GM12874 (cell line): ENCODE data around the gene TOR1AIP2.

Experiments used
- TF ChIP-seq, protein P1 (sequence below): IDR thresholded peaks from 2 replicates; pipeline ENCODE4 v1.5.1; 2011; ENCODE audit warnings: low read depth, mild to moderate bottlenecking, control low read depth, low read length, moderate library complexity; ENCODE audit not compliant: insufficient read depth

The TOR1AIP2 gene

GRCh38 chr1:179816196-179816960, 61.2 kb downstream of the TOR1AIP2 start:
- TF ChIP-seq, protein P1, sequence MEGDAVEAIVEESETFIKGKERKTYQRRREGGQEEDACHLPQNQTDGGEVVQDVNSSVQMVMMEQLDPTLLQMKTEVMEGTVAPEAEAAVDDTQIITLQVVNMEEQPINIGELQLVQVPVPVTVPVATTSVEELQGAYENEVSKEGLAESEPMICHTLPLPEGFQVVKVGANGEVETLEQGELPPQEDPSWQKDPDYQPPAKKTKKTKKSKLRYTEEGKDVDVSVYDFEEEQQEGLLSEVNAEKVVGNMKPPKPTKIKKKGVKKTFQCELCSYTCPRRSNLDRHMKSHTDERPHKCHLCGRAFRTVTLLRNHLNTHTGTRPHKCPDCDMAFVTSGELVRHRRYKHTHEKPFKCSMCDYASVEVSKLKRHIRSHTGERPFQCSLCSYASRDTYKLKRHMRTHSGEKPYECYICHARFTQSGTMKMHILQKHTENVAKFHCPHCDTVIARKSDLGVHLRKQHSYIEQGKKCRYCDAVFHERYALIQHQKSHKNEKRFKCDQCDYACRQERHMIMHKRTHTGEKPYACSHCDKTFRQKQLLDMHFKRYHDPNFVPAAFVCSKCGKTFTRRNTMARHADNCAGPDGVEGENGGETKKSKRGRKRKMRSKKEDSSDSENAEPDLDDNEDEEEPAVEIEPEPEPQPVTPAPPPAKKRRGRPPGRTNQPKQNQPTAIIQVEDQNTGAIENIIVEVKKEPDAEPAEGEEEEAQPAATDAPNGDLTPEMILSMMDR = no peak

- TF ChIP-seq, protein P1 = no peak
Measured at GRCh38 chr1:179815641-179816040, 62.0 kb downstream of the TOR1AIP2 start.

DNA sequence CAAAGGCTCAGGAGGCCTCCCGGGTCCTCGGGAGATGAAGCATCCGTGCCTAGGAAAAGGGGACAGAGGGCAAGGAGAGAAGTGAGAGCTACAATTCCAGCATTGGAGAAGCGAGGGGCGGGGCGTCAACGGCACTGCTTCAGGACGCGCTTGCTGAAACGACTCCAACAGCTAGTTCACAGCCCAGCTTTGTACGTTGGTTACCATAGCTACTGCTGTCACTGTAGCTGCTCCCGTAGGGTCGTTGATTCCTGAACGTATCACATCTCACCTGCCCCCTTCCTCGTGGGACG, 63.1 kb downstream of the TOR1AIP2 start:
- TF ChIP-seq, protein P1 = no peak

DNA sequence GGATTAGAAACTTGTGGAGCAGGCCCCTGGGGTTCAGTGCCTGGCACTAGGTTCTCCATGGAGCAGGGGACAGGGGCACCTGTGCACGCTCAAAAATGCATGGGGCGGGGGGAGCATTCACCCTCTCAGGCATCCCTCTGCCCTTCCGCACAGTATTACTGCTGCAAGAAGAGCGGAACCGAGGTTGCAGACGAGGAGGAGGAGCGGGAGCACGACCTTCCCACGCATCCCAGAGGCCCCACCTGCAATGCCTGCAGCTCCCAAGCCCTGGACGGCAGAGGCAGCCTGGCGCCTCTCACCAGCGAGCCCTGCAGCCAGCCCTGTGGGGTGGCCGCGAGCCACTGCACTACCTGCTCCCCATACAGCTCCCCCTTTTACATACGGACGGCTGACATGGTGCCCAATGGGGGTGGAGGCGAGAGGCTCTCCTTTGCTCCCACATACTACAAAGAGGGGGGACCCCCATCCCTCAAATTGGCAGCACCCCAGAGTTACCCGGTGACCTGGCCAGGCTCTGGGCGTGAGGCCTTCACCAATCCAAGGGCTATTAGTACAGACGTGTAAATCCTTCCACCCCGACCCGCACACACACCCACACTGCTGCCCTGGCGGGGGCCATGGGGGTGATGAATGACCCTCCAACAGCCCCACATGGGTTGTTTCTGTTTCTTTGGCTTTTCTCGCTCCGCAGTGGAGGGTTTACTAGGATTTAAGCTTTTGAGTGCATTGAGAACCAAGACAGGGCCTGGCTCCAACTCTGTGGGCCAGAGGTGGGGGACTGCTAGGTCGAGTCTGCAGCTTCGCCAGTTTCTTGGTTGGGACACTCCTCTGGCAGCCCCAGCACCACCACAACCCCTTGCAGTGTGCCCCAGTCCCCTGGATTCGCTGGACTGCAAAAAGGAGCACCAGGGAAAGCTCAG, 63.7 kb downstream of the TOR1AIP2 start:
- TF ChIP-seq, protein P1 = no peak

- TF ChIP-seq, protein P1 = no peak
Measured at GRCh38 chr1:179812501-179813292, 64.9 kb downstream of the TOR1AIP2 start.

DNA sequence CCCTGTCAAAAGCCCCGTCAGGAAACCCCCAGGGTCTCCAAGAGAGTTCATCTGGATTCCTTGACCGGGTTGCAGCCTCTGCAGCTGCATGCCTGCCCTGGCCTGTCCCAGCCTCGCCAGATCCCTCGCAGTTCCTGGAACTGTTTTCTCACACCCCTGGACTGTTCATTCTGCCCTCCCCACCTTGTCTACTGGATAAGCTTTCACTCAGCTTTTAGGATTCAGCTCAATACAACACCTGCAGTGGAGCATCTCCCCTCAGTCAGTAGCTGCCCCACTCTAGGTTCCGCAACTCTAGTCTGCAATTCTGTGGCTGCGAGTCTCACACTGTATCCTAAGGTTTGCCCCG, 67.3 kb downstream of the TOR1AIP2 start:
- TF ChIP-seq, protein P1 = no peak
